GM18505 (cell line): Measurements from ENCODE around the gene ISY1.
"Not testable (repeated sequence)": the region's sequence is repeated elsewhere in the genome, so short reads cannot be mapped to it uniquely, and the experiment has no call there.

ENCODE experiments used
- ATAC-seq: cut with Tn5 transposase; IDR thresholded peaks from one replicate; pipeline ENCODE4 v1.9.1; 2021; ENCODE audit not compliant: unreplicated experiment
- POLR2A ChIP-seq: IDR thresholded peaks from 4 replicates; pipeline ENCODE4 v1.6.1; 2011; ENCODE audit warnings: borderline replicate concordance; ENCODE audit not compliant: insufficient read depth, insufficient read length; ENCODE audit errors: extremely low read depth

ISY1 gene

DNA sequence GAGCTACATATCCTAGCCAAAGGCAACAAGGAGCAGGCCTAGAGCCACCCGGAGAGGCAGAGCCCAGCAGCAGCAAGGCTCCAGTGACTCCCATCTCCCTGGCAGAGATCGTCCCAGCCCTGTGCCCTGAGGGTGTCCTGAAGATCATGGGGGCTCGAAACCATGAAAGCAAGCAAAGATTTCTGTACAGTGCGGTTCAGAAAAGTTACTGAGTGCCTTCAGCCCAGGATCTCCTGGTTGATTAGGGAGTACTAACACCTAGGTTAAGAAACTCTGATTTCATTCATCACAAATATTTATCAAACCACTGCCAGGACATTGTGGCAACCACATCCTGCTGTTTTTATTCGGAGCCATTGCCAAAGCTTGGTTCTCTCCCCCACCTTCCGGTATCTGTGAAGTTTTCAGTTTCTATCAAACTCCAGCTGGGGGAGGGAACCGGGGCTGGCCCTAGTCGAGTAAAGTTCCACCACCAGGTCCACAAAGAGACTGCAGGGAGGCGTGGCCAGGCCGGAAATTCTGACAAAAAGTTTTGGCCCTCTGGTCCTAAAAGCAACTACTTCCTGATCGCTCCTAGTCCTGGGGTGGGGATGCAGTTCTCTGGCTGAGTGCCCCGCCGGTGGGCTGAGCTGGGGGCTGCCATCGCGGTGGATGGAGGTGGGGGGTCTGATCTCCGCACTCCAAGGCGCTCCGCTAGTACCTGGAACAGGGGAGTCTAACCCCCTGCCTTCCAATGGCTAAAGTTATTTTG is 40.4 kb downstream of the ISY1 start:
- TF ChIP-seq POLR2A = peak; percentile 87
- ATAC-seq = peak; percentile 51

- TF ChIP-seq POLR2A = no peak
- ATAC-seq = no peak
Measured at GRCh38 chr3:129119365-129120100, 41.3 kb downstream of the ISY1 start.

- TF ChIP-seq POLR2A = no peak
- no peak for ATAC-seq
Measured at GRCh38 chr3:129118745-129119144, 42.1 kb downstream of the ISY1 start.

DNA sequence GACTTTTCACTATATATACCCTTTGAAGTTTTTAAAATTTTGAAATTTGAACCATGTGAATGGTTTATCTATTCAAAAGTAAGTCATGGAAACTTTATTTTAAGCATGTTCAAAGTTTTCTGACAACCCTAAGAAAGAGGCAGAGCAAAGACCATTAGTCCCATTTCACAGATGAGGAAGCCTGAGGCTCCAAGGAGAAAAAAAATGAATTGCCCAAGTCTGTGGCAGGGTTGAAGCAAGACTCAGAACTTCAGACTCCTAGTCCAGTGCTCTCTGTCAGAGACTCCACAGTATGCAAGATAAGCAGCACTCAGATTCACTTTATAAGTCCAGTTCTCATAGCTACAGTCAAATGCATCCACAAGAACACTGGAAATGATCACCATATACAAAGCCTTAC is 43.7 kb downstream of the ISY1 start:
- ATAC-seq = no peak
- TF ChIP-seq POLR2A = no peak

DNA sequence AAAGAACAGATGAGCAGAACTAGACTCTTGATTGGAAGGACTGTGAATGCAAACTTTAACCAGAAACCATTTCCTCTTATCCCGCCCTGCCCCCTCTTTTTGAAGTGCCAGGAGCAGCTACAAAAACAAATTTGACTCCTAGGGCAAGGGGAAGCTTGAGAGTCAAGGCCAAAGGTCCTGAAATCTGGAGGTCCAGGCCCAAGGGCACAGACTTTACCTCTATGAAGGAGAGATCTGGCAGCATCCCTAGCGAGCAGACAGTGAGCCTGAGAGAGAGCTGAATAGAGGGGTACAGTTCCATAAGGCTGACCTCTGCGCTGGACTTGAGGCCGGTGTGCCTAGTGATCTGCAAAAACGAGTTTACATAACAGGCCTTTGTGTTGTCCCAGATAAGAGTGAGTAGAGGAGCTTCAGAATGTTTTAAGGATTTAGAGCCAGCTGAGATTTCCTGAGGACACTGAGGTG is 44.3 kb downstream of the ISY1 start:
- TF ChIP-seq POLR2A = no peak

GRCh38 chr3:129114455-129114854 is 46.4 kb downstream of the ISY1 start:
- ATAC-seq = no peak
- TF ChIP-seq POLR2A = no peak

More for the DNA sequence above, 44.3 kb downstream of the ISY1 start:
- ATAC-seq = no peak

GRCh38 chr3:129112308-129113052 is 48.4 kb downstream of the ISY1 start:
- no peak for TF ChIP-seq POLR2A

DNA sequence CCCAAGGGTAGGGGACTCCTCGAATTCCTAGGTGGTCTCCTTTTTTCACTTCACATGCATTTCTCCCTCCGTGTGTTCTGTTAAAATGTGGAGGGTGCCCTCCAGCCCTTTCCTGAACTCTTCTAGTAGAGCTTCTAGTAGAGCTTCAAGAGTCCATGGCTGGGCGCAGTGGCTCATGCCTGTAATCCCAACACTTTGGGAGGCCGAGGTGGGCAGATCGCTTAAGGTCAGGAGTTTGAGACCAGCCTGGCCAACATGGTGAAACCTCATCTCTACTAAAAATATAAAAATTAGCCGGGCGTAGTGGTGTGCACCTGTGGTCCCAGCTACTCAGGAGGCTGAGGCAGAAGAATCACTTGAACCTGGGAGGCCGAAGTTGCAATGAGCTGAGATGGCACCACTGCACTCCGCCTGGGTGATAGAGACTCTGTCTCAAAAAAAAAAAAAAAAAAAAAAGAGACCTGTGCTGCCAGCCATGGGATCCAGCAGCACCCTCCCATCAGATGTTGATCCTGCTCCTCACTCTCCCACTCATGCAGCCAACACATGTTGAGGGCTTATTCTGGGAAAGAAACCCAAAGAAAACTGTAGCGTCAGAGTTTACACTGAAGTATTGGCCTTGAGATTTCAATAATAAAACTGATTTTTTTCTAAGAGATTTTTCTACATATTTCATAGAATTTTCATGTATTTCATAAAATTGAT is 49.6 kb downstream of the ISY1 start:
- ATAC-seq = not testable (repeated sequence)

More at GRCh38 chr3:129112308-129113052, 48.4 kb downstream of the ISY1 start:
- no peak for ATAC-seq

- TF ChIP-seq POLR2A = no peak
Measured at GRCh38 chr3:129107793-129108192, 53.1 kb downstream of the ISY1 start.

GRCh38 chr3:129106866-129107565 is 53.8 kb downstream of the ISY1 start:
- ATAC-seq = no peak
- no peak for TF ChIP-seq POLR2A

More at GRCh38 chr3:129107793-129108192, 53.1 kb downstream of the ISY1 start:
- ATAC-seq = no peak

DNA sequence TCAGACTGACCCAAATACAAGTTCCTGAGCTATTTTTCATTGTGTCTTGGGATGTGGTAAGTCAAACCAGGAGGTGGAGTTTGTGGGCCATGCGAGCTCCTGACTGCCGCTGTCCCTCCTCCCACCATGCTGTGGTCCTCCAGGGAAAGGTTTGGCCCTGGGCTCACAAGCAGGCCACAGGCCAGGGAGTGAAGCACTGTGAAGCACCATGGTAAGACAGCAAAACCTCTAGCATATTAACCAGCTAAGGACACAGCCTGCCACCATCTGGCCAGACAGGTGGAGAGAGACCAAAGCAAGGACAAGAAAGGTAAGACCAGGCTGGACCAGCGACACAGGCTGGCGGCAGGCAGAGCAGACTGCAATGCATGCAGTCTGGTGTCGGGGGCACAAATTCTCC is 54.5 kb downstream of the ISY1 start:
- no peak for ATAC-seq
- TF ChIP-seq POLR2A = no peak

DNA sequence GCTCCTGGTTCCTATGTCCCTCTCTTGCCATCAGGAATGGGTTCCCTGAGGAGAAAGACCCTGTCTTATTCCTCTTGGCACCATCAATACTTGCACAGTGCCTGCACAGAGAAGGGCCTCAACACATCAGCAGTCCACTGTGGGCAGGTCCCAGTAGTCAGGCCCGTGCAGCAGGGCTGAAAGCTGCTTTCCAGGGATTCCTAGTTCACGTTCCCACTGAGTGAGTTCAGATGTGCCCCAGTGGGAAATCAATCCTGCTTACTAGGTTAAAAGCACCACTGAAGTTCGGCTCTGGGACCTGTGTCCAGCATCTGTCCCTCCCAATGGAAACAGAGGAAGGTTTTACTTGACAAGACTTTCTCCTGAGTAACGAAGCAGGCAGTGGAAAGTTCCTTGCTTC is 55.0 kb downstream of the ISY1 start:
- ATAC-seq = no peak
- TF ChIP-seq POLR2A = no peak
